GM21528 (cell line): ENCODE measurements around the gene ZNF471.

Source experiments
- ATAC-seq: cut with Tn5 transposase; IDR thresholded peaks from one replicate; pipeline ENCODE4 v1.9.1; 2021; ENCODE audit warnings: mild to moderate bottlenecking, moderate library complexity; ENCODE audit not compliant: unreplicated experiment, low FRiP score

The ZNF471 gene

GRCh38 chr19:56572589-56572988, 64.9 kb downstream of the ZNF471 start:
- no peak for ATAC-seq

GRCh38 chr19:56573914-56574313, 66.3 kb downstream of the ZNF471 start:
- ATAC-seq, result no peak

- no peak for ATAC-seq
Measured at GRCh38 chr19:56577719-56578602, 70.3 kb downstream of the ZNF471 start.
